Calu3 (cell line): Measurements from ENCODE around the gene SMARCC1. TPM values are rescaled to one million over a fixed set of nuclear protein-coding genes. Genes with fewer than 3 reads are reported as not detected.

ENCODE experiments used
- BruUV-seq: library from RNA; stranded (reverse); fragments of 400-500 nt; replicated peaks from 2 replicates; lab custom pipeline; 2021; lab: Mats Ljungman, UMichigan
- CTCF ChIA-PET: fragments of 300-600 bp; sonication (Branson Sonifier 250); formaldehyde crosslinking; loops from one replicate; lab custom pipeline; 2022; ENCODE audit warnings: antibody characterized with exemption; lab: Charles Lee
- DNase-seq: peaks from one replicate; pipeline ENCODE4 v3.0.0; 2022
- H3K27ac Mint-ChIP-seq: one replicate; pipeline ENCODE4 v1.8.0; 2022; ENCODE audit warnings: mixed read lengths; ENCODE audit not compliant: unreplicated experiment
- H3K27me3 Mint-ChIP-seq: one replicate; pipeline ENCODE4 v1.8.0; 2022; ENCODE audit warnings: mixed read lengths; ENCODE audit not compliant: unreplicated experiment
- H3K36me3 Mint-ChIP-seq: one replicate; pipeline ENCODE4 v1.8.0; 2022; ENCODE audit warnings: mild to moderate bottlenecking, moderate library complexity, mixed read lengths; ENCODE audit not compliant: insufficient read depth, unreplicated experiment
- H3K4me1 Mint-ChIP-seq: one replicate; pipeline ENCODE4 v1.8.0; 2022; ENCODE audit warnings: mild to moderate bottlenecking, low read depth, mixed read lengths; ENCODE audit not compliant: unreplicated experiment
- H3K4me3 Mint-ChIP-seq: one replicate; pipeline ENCODE4 v1.8.0; 2022; ENCODE audit warnings: mild to moderate bottlenecking, low read depth, moderate library complexity, mixed read lengths; ENCODE audit not compliant: unreplicated experiment
- H3K9me3 Mint-ChIP-seq: one replicate; pipeline ENCODE4 v1.8.0; 2022; ENCODE audit warnings: low read depth, mixed read lengths; ENCODE audit not compliant: unreplicated experiment
- CTCF ChIP-seq: fragments of 200-600 bp; IDR thresholded peaks from one replicate; pipeline ENCODE4 v1.8.0; 2022; ENCODE audit warnings: antibody characterized with exemption; ENCODE audit not compliant: unreplicated experiment
- intact Hi-C: fragments of 100-400 bp; cut with micrococcal nuclease; formaldehyde crosslinking; loops from one replicate; pipeline ENCODE4 v1.10.0; 2022; ENCODE audit not compliant: unreplicated experiment
- total RNA-seq: library from RNA; stranded (reverse); gene quantifications from 2 replicates; pipeline ENCODE4 v1.2.3, GENCODE V29; 2022

SMARCC1 gene
- total RNA-seq, 1 experiment from 2014 or later = 122 TPM

- Mint-ChIP-seq H3K27me3 (no peaks in the 10 kb centered on the region), H3K27ac (no peak overlapping the region), H3K36me3 (peaks cover 29% of the 10 kb centered on the region), H3K9me3 (no peaks in the 10 kb centered on the region), H3K4me3 (no peak overlapping the region), H3K4me1 (peaks cover 12% of the 10 kb centered on the region)
- intact Hi-C loops = loop anchor here (1.0 kb wide), 1 partner anchor 91 kb away; no protein-coding TSS in a partner anchor
- BruUV-seq = no TSS peak
- DNase-seq = no peak
- TF ChIP-seq CTCF = no peak
- CTCF ChIA-PET = interaction anchor here (0.9 kb wide), 1 partner anchor 86 kb away, joined by 4 read pairs; no protein-coding TSS in a partner anchor
These were observed 168.8 kb downstream of the SMARCC1 start for GRCh38 chr3:47612879-47613278.

GRCh38 chr3:47612178-47612577, 169.5 kb downstream of the SMARCC1 start:
- TF ChIP-seq CTCF = no peak
- H3K4me1 Mint-ChIP-seq = peaks cover 12% of the 10 kb centered on the region
- intact Hi-C loops = loop anchor here (1.0 kb wide), 1 partner anchor 90 kb away; no protein-coding TSS in a partner anchor
- H3K27me3 Mint-ChIP-seq = no peaks in the 10 kb centered on the region
- H3K36me3 Mint-ChIP-seq = peaks cover 29% of the 10 kb centered on the region
- H3K9me3 Mint-ChIP-seq = no peaks in the 10 kb centered on the region
- no peak for DNase-seq
- peak overlapping the region; percentile 57 for H3K27ac Mint-ChIP-seq
- BruUV-seq = no TSS peak
- CTCF ChIA-PET = interaction anchor here (0.5 to 0.9 kb wide), 3 partner anchors 85 to 1824 kb away, joined by 3 to 4 read pairs (median 3); no protein-coding TSS in a partner anchor
- H3K4me3 Mint-ChIP-seq = no peak overlapping the region

GRCh38 chr3:47611576-47611975, 170.1 kb downstream of the SMARCC1 start:
- Mint-ChIP-seq H3K4me1 (peaks cover 12% of the 10 kb centered on the region), H3K27ac (peak overlapping the region; percentile 57), H3K9me3 (no peaks in the 10 kb centered on the region), H3K27me3 (no peaks in the 10 kb centered on the region), H3K36me3 (peaks cover 32% of the 10 kb centered on the region), H3K4me3 (no peak overlapping the region)
- TF ChIP-seq CTCF = no peak
- CTCF ChIA-PET = interaction anchor here (0.5 to 0.7 kb wide), 3 partner anchors 16 to 1824 kb away, joined by 3 read pairs; no protein-coding TSS in a partner anchor
- no TSS peak for BruUV-seq
- intact Hi-C loops = no loop called here
- no peak for DNase-seq

GRCh38 chr3:47610583-47610982, 171.1 kb downstream of the SMARCC1 start:
- no peak for TF ChIP-seq CTCF
- Mint-ChIP-seq H3K9me3 (no peaks in the 10 kb centered on the region), H3K27me3 (no peaks in the 10 kb centered on the region), H3K4me3 (no peak overlapping the region), H3K36me3 (peaks cover 41% of the 10 kb centered on the region), H3K4me1 (peaks cover 12% of the 10 kb centered on the region), H3K27ac (no peak overlapping the region)
- DNase-seq = no peak
- BruUV-seq = no TSS peak
- intact Hi-C loops = no loop called here
- CTCF ChIA-PET = no interaction called here
